Thoracic aorta endothelial cell (primary cell): ENCODE results near the gene KCNMB3. TPM values are rescaled to one million over a fixed set of nuclear protein-coding genes. Genes with fewer than 3 reads are reported as not detected.

ENCODE experiments used
- total RNA-seq: library from RNA; depleted of rRNA; stranded (reverse); fragments of >200 nt; gene quantifications from 2 replicates; pipeline ENCODE4 v1.2.3, GENCODE V29; 2012

Gene KCNMB3, protein sequence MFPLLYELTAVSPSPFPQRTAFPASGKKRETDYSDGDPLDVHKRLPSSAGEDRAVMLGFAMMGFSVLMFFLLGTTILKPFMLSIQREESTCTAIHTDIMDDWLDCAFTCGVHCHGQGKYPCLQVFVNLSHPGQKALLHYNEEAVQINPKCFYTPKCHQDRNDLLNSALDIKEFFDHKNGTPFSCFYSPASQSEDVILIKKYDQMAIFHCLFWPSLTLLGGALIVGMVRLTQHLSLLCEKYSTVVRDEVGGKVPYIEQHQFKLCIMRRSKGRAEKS
- total RNA-seq: 1.5 and 1.6 TPM in 2 replicates

DNA sequence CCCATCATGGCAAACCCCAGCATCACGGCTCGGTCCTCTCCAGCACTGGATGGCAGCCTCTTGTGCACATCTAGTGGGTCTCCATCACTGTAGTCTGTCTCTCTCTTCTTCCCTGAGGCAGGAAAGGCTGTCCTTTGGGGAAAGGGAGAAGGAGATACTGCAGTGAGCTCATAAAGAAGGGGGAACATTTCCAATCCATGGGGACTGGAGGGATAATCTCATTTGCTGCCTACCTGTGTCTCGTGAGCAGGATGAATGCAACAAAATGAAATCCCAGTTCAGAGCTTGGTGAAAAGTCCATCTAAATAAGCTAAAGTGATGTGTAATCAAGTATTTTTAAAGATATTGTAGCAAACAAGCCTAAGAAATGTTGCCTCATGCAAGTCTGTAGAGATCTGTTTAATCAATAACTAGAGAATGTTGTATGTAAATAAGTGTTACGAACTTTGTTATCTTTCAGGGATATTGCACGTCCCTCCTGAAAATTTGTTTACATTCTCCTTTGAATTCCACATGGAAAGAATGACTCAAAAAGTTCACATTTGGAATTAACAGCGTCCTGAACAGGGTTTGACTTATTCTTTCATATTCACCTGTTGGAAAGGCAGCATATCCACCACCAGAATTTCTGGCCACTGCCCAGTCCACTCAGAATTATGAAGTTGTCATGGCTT lies at the start of gene KCNMB3:
Gene KCNMB3 (minus strand): TSS at position 312 of the 674 bp plus-strand sequence. CDS start 124 bp downstream, at position 188.

Other genes starting within 250 kb of the KCNMB3 start
- gene ZMAT3, start 179.3 kb downstream of the KCNMB3 start, total RNA-seq: 45.9 and 71.9 TPM in 2 replicates
- gene PIK3CA, start 102.8 kb downstream of the KCNMB3 start, total RNA-seq: 40.2 and 42.7 TPM in 2 replicates
- gene ZNF639, start 71.9 kb upstream of the KCNMB3 start, total RNA-seq: 68.1 and 74.2 TPM in 2 replicates
- 57.5 and 74.1 TPM in 2 replicates for gene MFN1, start 96.6 kb upstream of the KCNMB3 start, total RNA-seq
- gene GNB4, start 200.4 kb upstream of the KCNMB3 start, total RNA-seq: 113 and 119 TPM in 2 replicates